OCI-LY1 (cell line): Measurements from ENCODE around the gene NAV2.

Source experiments
- H2AFZ ChIP-seq: fragments of 200-600 bp; sonication (generic), shearing (Covaris generic); 2 replicates; pipeline ENCODE4 v1.6.0; 2014; ENCODE audit warnings: antibody characterized with exemption, mild to moderate bottlenecking, low read length
- H3F3A ChIP-seq: fragments of 200-600 bp; sonication (generic), shearing (Covaris generic); 2 replicates; pipeline ENCODE4 v1.6.0; 2014; ENCODE audit warnings: mild to moderate bottlenecking, antibody characterized with exemption, low read length, moderate library complexity; ENCODE audit not compliant: insufficient read depth
- H3K27ac ChIP-seq: fragments of 200-600 bp; sonication (generic); 2 replicates; pipeline ENCODE4 v1.5.1; 2014; ENCODE audit warnings: low read length, mixed run types, mild to moderate bottlenecking, low read depth; ENCODE audit not compliant: poor library complexity, severe bottlenecking
- H3K27me3 ChIP-seq: fragments of 200-600 bp; sonication (generic); 2 replicates; pipeline ENCODE4 v1.6.0; 2014; ENCODE audit warnings: antibody characterized with exemption, mild to moderate bottlenecking, low read length, moderate library complexity; ENCODE audit not compliant: insufficient read depth
- H3K36me3 ChIP-seq: fragments of 200-600 bp; sonication (generic); 2 replicates; pipeline ENCODE4 v1.6.1; 2014; ENCODE audit warnings: mild to moderate bottlenecking, antibody characterized with exemption, low read length, moderate library complexity, mixed read lengths; ENCODE audit not compliant: insufficient read depth
- H3K4me1 ChIP-seq: fragments of 200-600 bp; sonication (generic); 2 replicates; pipeline ENCODE4 v1.5.1; 2014; ENCODE audit warnings: mild to moderate bottlenecking, low read length, moderate library complexity; ENCODE audit not compliant: insufficient read depth, severe bottlenecking
- H3K4me2 ChIP-seq: fragments of 200-600 bp; sonication (generic), shearing (Covaris generic); 2 replicates; pipeline ENCODE4 v1.6.1; 2014; ENCODE audit warnings: low read length
- H3K4me3 ChIP-seq: fragments of 200-600 bp; sonication (generic); 2 replicates; pipeline ENCODE4 v1.5.1; 2014; ENCODE audit warnings: low read length, low read depth, mild to moderate bottlenecking, mixed read lengths; ENCODE audit not compliant: poor library complexity, severe bottlenecking
- H3K79me2 ChIP-seq: fragments of 200-600 bp; shearing (Covaris generic); 2 replicates; pipeline ENCODE4 v1.6.1; 2016; ENCODE audit warnings: mixed run types, low read length, mixed read lengths; ENCODE audit not compliant: insufficient read depth
- H3K9ac ChIP-seq: fragments of 200-600 bp; sonication (generic), shearing (Covaris generic); 2 replicates; pipeline ENCODE4 v1.6.1; 2014; ENCODE audit warnings: mild to moderate bottlenecking, low read length, mixed read lengths
- H3K9me2 ChIP-seq: fragments of 200-600 bp; sonication (generic), shearing (Covaris generic); 2 replicates; pipeline ENCODE4 v1.6.1; 2014; ENCODE audit warnings: low read depth, mild to moderate bottlenecking, low read length, mixed read lengths
- H3K9me3 ChIP-seq: fragments of 200-600 bp; shearing (Covaris generic); 2 replicates; pipeline ENCODE4 v1.6.1; 2014; ENCODE audit warnings: low read length, mixed read lengths
- H4K20me1 ChIP-seq: fragments of 200-600 bp; sonication (generic), shearing (Covaris generic); 2 replicates; pipeline ENCODE4 v1.6.0; 2016; ENCODE audit warnings: mild to moderate bottlenecking, low read length; ENCODE audit not compliant: insufficient read depth
- CTCF ChIP-seq: fragments of 200-600 bp; sonication (generic), shearing (Covaris generic); IDR thresholded peaks from 2 replicates; pipeline ENCODE4 v1.5.1; 2017; ENCODE audit warnings: mild to moderate bottlenecking, antibody characterized with exemption, low read length, moderate library complexity, mixed read lengths
- EZH2 ChIP-seq: fragments of 200-600 bp; sonication (generic), shearing (Covaris generic); IDR thresholded peaks from 2 replicates; pipeline ENCODE4 v1.8.0; 2017; ENCODE audit warnings: borderline replicate concordance, mixed run types, mild to moderate bottlenecking, antibody characterized with exemption, low read length, moderate library complexity, mixed read lengths

NAV2 gene

DNA sequence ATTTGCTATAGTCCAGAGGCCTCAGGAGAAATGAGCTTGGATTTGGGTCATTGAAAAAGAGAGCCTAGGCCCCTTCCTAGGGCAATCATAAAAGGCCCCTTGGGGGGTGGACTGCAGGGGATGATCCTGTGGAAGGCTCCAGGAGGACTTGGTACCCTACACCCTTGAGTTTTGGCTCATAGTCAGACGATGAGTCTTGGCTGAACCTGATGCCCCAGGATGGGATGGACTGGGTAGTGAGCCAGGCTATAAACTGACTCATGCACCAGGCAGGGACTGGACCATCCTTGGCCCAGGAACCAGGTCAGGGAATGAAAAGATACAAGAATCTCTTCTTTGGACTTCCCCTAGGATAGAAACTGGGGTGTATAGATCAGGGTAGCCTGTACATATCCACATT is 54.2 kb downstream of the NAV2 start:
- Histone ChIP-seq H3K4me3 (no peak overlapping the region), H3F3A (no peaks in the 10 kb centered on the region), H3K27me3 (no peaks in the 10 kb centered on the region; the same call in 1 of the 2 replicates), H3K4me1 (no peaks in the 10 kb centered on the region), H3K27ac (no peak overlapping the region), H2AFZ (no peak overlapping the region), H3K4me2 (no peak overlapping the region), H3K9ac (no peak overlapping the region), H4K20me1 (no peaks in the 10 kb centered on the region), H3K36me3 (no peaks in the 10 kb centered on the region), H3K9me2 (no peaks in the 10 kb centered on the region), H3K9me3 (no peaks in the 10 kb centered on the region), H3K79me2 (no peaks in the 10 kb centered on the region)
- TF ChIP-seq EZH2 (no peak), CTCF (no peak)

- no peak for TF ChIP-seq EZH2
- no peak for TF ChIP-seq CTCF
- H3K27ac ChIP-seq: no peak overlapping the region
- H4K20me1 ChIP-seq: no peaks in the 10 kb centered on the region
- H3K9me2 ChIP-seq: no peaks in the 10 kb centered on the region
- no peak overlapping the region for H3K4me2 ChIP-seq
- H3K9me3 ChIP-seq: no peaks in the 10 kb centered on the region
- no peaks in the 10 kb centered on the region for H3K79me2 ChIP-seq
- no peak overlapping the region for H3K9ac ChIP-seq
- H3K27me3 ChIP-seq: no peaks in the 10 kb centered on the region; the same call in 1 of the 2 replicates
- no peak overlapping the region for H2AFZ ChIP-seq
- H3K36me3 ChIP-seq: no peaks in the 10 kb centered on the region
- H3K4me3 ChIP-seq: no peak overlapping the region
- no peaks in the 10 kb centered on the region for H3F3A ChIP-seq
- no peaks in the 10 kb centered on the region for H3K4me1 ChIP-seq
Measured at GRCh38 chr11:19767627-19768151, 55.1 kb downstream of the NAV2 start.

DNA sequence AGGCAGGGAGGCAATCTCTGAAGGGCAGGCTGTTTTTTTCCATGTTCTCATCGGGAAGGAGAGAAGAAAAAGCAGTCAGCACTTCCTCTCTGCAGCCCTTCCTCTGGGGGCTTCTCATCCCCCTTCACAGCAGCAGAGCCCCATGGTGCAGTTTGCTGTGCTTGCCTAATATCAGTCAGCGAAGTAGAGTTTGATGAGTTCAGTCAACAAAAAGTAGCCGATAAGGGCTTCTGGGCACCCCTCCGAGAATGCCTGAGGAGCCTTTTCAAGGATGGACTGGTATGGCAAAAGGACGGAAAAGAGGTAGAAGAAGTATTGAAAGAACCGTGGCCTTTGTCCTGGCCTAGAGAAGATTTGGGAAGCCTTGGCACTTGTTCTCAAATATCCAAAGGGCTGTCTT is 55.6 kb downstream of the NAV2 start:
- Histone ChIP-seq H3K27ac (no peak overlapping the region), H3F3A (no peaks in the 10 kb centered on the region), H3K9ac (no peak overlapping the region), H3K36me3 (no peaks in the 10 kb centered on the region), H3K9me3 (no peaks in the 10 kb centered on the region), H3K4me2 (no peak overlapping the region), H3K4me1 (no peaks in the 10 kb centered on the region), H3K9me2 (no peaks in the 10 kb centered on the region), H2AFZ (no peak overlapping the region), H3K4me3 (no peak overlapping the region), H3K79me2 (no peaks in the 10 kb centered on the region), H3K27me3 (no peaks in the 10 kb centered on the region; the same call in 1 of the 2 replicates), H4K20me1 (no peaks in the 10 kb centered on the region)
- no peak for TF ChIP-seq EZH2
- TF ChIP-seq CTCF: no peak
